Keratinocyte (primary cell): ENCODE measurements around the gene AIFM3. TPM values are rescaled to one million over a fixed set of nuclear protein-coding genes. Genes with fewer than 3 reads are reported as not detected.

ENCODE experiments used
- DNase-seq: peaks from one replicate; pipeline ENCODE4 v3.0.0-alpha.2; 2011; ENCODE audit warnings: low read depth, missing footprints, low spot score
- FAIRE-seq: peaks from 2 replicates; lab custom pipeline; 2011; peaks lifted over from hg19 to GRCh38; lab: Jason Lieb, UNC
- H2AFZ ChIP-seq: 2 replicates; pipeline ENCODE4 v1.6.0; 2012; ENCODE audit warnings: low read length, control low read depth, inconsistent platforms; ENCODE audit not compliant: control insufficient read depth
- H3K27ac ChIP-seq: 2 replicates; pipeline ENCODE4 v1.5.1; 2011; ENCODE audit warnings: low read length; ENCODE audit not compliant: control insufficient read depth, insufficient read depth
- H3K27me3 ChIP-seq: 3 replicates; pipeline ENCODE4 v1.6.0; 2011; ENCODE audit warnings: low read length; ENCODE audit not compliant: control insufficient read depth, insufficient read depth; ENCODE audit errors: extremely low read depth
- H3K36me3 ChIP-seq, 2 experiments: 2 replicates in 1 of 2; 3 replicates in 1 of 2; pipeline ENCODE4 v1.5.1; 2011; ENCODE audit warnings: low read length in 2 of 2, mild to moderate bottlenecking in 1 of 2; ENCODE audit not compliant: control insufficient read depth in 2 of 2, insufficient read depth in 2 of 2; ENCODE audit errors: extremely low read depth in 1 of 2
- H3K4me1 ChIP-seq: 3 replicates; pipeline ENCODE4 v1.5.1; 2011; ENCODE audit warnings: low read length; ENCODE audit not compliant: control insufficient read depth, insufficient read depth; ENCODE audit errors: extremely low read depth
- H3K4me2 ChIP-seq: 3 replicates; pipeline ENCODE4 v1.6.0; 2011; ENCODE audit warnings: low read depth, low read length; ENCODE audit not compliant: control insufficient read depth, insufficient read depth; ENCODE audit errors: extremely low read depth
- H3K4me3 ChIP-seq, 3 experiments: fragments of 200-600 bp in 1 of 3; sonication (generic) in 1 of 3; 2 replicates in 2 of 3; 3 replicates in 1 of 3; pipeline ENCODE4 v1.5.1; 2011 to 2016; ENCODE audit warnings: low read length in 3 of 3, mild to moderate bottlenecking in 3 of 3, control low read depth in 2 of 3, inconsistent platforms in 1 of 3, low read depth in 1 of 3, mixed read lengths in 1 of 3, mixed run types in 1 of 3, moderate library complexity in 1 of 3; ENCODE audit not compliant: control insufficient read depth in 2 of 3, insufficient read depth in 2 of 3; ENCODE audit errors: extremely low read depth in 1 of 3
- H3K79me2 ChIP-seq: 2 replicates; pipeline ENCODE4 v1.6.0; 2012; ENCODE audit warnings: low read length; ENCODE audit not compliant: control insufficient read depth, insufficient read depth
- H3K9ac ChIP-seq: 3 replicates; pipeline ENCODE4 v1.6.0; 2011; ENCODE audit warnings: low read length; ENCODE audit not compliant: control insufficient read depth, insufficient read depth; ENCODE audit errors: extremely low read depth
- H3K9me1 ChIP-seq: 3 replicates; pipeline ENCODE4 v1.6.0; 2011; ENCODE audit warnings: low read length; ENCODE audit not compliant: control insufficient read depth, insufficient read depth; ENCODE audit errors: extremely low read depth
- H3K9me3 ChIP-seq: 2 replicates; pipeline ENCODE4 v1.5.1; 2012; ENCODE audit warnings: low read depth, low read length; ENCODE audit not compliant: control insufficient read depth
- H4K20me1 ChIP-seq: 3 replicates; pipeline ENCODE4 v1.6.0; 2011; ENCODE audit warnings: low read length; ENCODE audit not compliant: control insufficient read depth, insufficient read depth; ENCODE audit errors: extremely low read depth
- EZH2 ChIP-seq: IDR thresholded peaks from one replicate; pipeline ENCODE4 v1.6.1; 2012; ENCODE audit warnings: inconsistent platforms, mild to moderate bottlenecking, low read length, moderate library complexity
- dilution Hi-C: fragments of 300-500 bp; cut with MboI; formaldehyde crosslinking; loops from one replicate; pipeline ENCODE4 v1.7.0; 2020; ENCODE audit warnings: low sequenced_read_pairs; ENCODE audit not compliant: extremely low pct_ligation_motif_present
- polyA plus RNA-seq, 5 experiments: library from polyadenylated mRNA; depleted of rRNA in 3 of 5; stranded (reverse) in 3 of 5; stranded (forward) in 1 of 5; unstranded in 1 of 5; fragments of >200 nt; gene quantifications; 1 replicate in 1 of 5; 2 replicates in 3 of 5; 3 replicates in 1 of 5; pipeline versions ENCODE4 v1.2.1 to v1.2.3, GENCODE V29; 2011 to 2012; ENCODE audit warnings: missing spikeins in 2 of 5, low read depth in 1 of 5, low replicate concordance in 1 of 5
- TF ChIP-seq, protein P1 (sequence below), 3 experiments: IDR thresholded peaks in 1 of 3; conservative IDR thresholded peaks in 1 of 3; optimal IDR thresholded peaks in 1 of 3; 2 replicates in 2 of 3; 3 replicates in 1 of 3; pipeline versions ENCODE3 to v1.5.1; 2011; ENCODE audit warnings: low read length in 3 of 3, mild to moderate bottlenecking in 3 of 3, moderate library complexity in 2 of 3, control low read depth in 1 of 3, inconsistent platforms in 1 of 3; ENCODE audit not compliant: insufficient read depth in 2 of 3; ENCODE audit errors: extremely low read depth in 1 of 3

Gene AIFM3
- polyA plus RNA-seq, 1 donor (not counting 4 experiments of a cell fraction or from before 2014, with no cell fraction given): 0.59 TPM

- dilution Hi-C loops: no loop called here
- Histone ChIP-seq H4K20me1 (peaks cover 4% of the 10 kb centered on the region), H3K36me3 (peaks cover 36 to 46% of the 10 kb centered on the region in 2 experiments), H3K4me2 (no peak overlapping the region), H3K9me1 (no peaks in the 10 kb centered on the region), H3K4me3 (no peak overlapping the region), H3K9ac (no peak overlapping the region), H3K9me3 (no peaks in the 10 kb centered on the region), H3K27ac (no peak overlapping the region), H3K4me1 (no peaks in the 10 kb centered on the region), H2AFZ (no peak overlapping the region), H3K79me2 (peaks cover 8% of the 10 kb centered on the region), H3K27me3 (no peaks in the 10 kb centered on the region)
- no peak for FAIRE-seq
- DNase-seq: no peak
- TF ChIP-seq, protein P1, sequence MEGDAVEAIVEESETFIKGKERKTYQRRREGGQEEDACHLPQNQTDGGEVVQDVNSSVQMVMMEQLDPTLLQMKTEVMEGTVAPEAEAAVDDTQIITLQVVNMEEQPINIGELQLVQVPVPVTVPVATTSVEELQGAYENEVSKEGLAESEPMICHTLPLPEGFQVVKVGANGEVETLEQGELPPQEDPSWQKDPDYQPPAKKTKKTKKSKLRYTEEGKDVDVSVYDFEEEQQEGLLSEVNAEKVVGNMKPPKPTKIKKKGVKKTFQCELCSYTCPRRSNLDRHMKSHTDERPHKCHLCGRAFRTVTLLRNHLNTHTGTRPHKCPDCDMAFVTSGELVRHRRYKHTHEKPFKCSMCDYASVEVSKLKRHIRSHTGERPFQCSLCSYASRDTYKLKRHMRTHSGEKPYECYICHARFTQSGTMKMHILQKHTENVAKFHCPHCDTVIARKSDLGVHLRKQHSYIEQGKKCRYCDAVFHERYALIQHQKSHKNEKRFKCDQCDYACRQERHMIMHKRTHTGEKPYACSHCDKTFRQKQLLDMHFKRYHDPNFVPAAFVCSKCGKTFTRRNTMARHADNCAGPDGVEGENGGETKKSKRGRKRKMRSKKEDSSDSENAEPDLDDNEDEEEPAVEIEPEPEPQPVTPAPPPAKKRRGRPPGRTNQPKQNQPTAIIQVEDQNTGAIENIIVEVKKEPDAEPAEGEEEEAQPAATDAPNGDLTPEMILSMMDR (optimal IDR thresholded peaks at IDR 0.05 in 1 of 3, IDR thresholded peaks at IDR 0.05 in 1 of 3, conservative IDR thresholded peaks at IDR 0.05 in 1 of 3; ENCODE audit: extremely low read depth in 1 of 3, insufficient read depth in 2 of 3, low read length in 3 of 3): no peak
- TF ChIP-seq EZH2: no peak
Observed at GRCh38 chr22:20988573-20989322, 21.7 kb downstream of the AIFM3 start.

DNA sequence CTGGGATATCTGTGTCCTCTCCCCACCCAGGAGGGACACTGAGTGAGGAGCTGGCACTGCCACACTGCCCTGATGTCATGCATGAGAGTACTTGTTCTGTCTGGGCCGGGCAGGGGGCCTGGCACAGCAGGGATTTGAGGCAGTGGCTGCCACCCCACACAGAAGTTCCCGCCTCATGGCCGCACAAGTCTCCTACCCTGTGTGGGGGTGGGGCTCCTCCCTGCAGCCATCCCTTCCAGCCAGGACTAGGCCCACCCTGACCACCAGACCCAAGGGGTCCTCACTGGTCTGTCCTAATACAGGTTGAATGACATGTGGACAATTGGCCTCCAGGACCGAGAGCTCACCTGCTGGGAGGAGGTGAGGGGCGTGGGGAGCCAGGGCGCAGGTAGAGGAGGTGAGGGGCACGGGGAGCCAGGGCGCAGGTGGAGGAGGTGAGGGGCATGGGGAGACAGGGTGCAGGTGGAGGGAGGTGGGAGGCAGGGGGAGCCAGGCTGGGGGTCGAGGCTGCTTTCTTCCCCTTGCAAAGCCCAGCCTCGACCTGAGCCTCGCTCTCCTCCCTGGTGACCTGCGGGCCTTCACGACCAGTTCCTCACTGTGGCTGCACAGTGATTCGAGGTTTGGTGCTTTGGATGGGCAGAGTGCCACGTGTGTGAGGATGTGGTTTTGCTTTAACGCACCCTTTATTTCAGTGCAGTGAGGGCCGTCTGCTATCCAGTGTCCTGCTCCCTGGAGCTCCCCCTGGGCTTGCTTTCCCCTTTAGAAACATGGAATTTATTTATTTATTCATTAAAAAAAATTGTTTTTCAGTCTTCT, 22.5 kb downstream of the AIFM3 start:
- peaks cover 4% of the 10 kb centered on the region for H4K20me1 ChIP-seq
- H3K9me3 ChIP-seq: no peaks in the 10 kb centered on the region
- H3K36me3 ChIP-seq: peaks cover 30 to 52% of the 10 kb centered on the region in 2 experiments
- no peak overlapping the region for H3K4me3 ChIP-seq
- no peaks in the 10 kb centered on the region for H3K27me3 ChIP-seq
- FAIRE-seq: no peak
- H3K9ac ChIP-seq: no peak overlapping the region
- no peaks in the 10 kb centered on the region for H3K9me1 ChIP-seq
- DNase-seq: no peak
- H3K4me1 ChIP-seq: no peaks in the 10 kb centered on the region
- no peak overlapping the region for H3K27ac ChIP-seq
- H2AFZ ChIP-seq: no peak overlapping the region
- dilution Hi-C loops: no loop called here
- H3K4me2 ChIP-seq: no peak overlapping the region
- H3K79me2 ChIP-seq: peaks cover 3% of the 10 kb centered on the region
- TF ChIP-seq EZH2: no peak
